Stimulated activated CD8-positive, alpha-beta memory T cell treated with anti-CD3 and anti-CD28 coated beads, Interleukin-12 subunit alpha, Interleukin-12 subunit beta, amount 100 ng/mL, for 24 hours (primary cell): ENCODE results near the gene WNT3A.
"Not testable (repeated sequence)": the region's sequence is repeated elsewhere in the genome, so short reads cannot be mapped to it uniquely, and the experiment has no call there.

Source experiments
- DNase-seq: peaks from one replicate; pipeline ENCODE4 v3.0.0-alpha.2; 2020; ENCODE audit errors: extremely low read depth

WNT3A gene, protein sequence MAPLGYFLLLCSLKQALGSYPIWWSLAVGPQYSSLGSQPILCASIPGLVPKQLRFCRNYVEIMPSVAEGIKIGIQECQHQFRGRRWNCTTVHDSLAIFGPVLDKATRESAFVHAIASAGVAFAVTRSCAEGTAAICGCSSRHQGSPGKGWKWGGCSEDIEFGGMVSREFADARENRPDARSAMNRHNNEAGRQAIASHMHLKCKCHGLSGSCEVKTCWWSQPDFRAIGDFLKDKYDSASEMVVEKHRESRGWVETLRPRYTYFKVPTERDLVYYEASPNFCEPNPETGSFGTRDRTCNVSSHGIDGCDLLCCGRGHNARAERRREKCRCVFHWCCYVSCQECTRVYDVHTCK

DNA sequence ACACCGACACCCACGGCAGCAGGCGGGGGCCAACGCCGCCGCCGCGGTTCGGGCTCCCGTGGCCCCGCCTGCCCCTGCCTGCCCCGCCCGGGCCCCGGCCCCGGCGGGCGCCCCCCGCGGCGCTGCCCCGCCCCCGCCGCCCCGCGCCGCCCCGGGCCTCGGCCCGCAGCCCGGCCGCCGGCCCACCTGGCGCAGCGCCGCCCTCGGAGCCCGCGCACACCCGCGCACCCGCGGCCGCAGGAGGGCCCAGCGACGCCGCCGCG is at the start of gene WNT3A:
Gene WNT3A, plus strand, starts transcription at position 213 of the 263 bp plus-strand sequence. CDS start 131 bp downstream, outside the sequence.
- no peak for DNase-seq

DNA sequence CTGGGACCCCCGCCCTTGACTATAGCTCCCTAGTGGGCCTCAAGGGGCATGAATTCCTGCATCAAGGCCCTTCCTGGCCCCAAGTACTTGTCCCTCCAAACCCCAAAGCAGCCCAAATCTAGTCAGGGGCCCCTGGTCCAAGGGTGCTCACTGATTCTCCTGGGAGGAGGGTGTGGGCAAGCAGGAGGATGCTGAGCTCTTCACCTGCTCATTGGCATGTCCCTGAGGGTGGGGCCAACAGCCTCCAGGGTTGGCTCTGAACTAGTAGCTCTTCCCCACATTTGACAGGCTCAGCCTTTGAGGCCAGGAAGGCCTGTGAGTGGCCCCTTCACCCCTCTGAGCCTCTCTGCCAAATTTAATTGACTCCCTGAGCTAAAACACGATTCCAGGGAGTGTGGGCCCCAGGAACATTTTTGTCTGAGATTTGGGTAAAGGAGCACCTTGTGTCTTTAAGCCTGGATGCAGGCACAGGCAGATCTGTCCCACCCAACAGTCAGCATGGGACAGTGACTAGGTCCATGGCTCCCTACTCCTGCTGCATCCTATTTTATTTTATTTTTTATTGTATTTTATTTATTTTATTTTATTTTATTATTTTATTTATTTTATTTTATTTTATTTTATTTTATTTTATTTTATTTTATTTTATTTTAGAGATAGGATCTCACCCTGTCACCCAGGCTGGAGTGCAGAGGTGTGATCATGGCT is 48.0 kb upstream of the WNT3A start:
- no peak for DNase-seq

DNA sequence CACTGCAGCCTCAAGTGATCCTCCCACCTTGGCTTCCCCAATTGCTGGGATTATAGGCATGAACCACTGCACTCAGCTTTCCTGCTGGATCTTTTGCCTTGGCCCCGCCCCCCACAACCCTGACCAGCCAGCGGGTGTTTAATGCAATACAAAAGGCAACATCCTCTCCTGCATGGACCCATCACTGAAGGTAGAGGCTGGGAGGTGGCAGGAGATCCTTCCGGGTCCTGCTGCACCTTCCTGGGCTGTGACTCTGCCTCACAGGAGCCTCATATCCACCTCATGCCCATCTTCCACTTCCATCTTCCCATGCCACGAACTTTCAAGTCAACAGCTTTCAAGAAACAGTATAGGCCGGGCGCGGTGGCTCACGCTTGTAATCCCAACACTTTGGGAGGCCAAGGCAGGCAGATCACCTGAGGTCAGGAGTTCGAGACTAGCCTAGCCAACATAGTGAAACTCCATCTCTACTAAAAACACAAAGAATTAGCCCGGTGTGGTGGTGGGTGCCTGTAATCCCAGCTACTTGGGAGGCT is 47.4 kb upstream of the WNT3A start:
- no peak for DNase-seq

DNA sequence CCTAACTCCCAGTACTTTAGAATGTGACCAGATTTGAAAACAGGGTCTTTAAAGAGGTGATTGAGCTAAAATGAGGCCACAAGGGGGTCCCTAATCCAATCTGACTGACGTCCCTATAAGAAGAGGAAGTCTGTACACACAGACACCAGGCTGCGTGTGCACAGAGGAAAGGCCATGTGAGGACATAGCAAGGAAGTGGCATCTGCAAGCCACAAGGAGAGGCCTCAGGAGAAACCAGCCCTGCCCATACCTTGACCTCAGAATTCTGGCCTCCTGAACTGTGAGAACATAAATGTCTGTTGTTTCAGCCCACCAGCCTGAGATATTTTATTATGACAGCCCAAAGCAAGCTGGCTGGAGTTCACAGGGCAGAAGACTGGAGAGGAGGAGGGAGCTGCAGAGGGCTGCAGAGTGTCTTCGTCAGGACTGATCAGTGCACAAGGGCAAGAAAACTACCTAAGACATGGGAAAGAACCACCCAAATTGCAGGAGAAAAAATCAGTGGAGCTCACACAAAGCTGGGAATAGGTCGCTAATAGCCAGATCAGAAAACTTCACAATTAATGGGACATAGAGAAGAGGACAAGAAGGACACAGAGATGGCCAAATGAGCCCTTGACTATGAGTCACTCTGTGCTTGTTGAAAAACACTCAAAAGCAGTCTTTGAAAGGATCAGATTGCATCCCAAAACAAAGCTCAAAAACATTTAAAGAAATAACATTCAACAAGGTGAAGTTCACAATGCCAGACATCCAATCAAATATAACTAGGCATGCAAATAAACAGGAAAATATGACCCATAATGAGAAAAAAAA is 44.9 kb upstream of the WNT3A start:
- no peak for DNase-seq

DNA sequence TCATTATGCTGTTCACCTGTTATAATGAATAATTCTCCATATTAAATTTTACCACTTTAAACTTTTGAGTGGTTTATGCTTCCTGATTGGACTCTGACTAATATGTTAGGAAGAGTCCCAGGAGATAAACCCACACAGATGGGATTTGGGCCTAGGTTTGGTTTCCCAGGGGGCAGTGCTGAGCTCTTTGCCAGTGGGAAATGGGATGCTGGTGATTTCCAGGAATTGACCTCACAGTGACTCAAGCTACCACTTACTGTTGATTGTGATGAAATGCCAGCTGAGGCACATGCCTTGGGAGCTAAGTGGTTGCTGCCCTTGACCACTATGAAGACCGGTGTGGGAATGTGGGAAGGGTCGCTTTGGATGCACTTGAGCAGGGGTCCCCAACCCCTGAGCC is 40.1 kb upstream of the WNT3A start:
- DNase-seq = not testable (repeated sequence)

DNA sequence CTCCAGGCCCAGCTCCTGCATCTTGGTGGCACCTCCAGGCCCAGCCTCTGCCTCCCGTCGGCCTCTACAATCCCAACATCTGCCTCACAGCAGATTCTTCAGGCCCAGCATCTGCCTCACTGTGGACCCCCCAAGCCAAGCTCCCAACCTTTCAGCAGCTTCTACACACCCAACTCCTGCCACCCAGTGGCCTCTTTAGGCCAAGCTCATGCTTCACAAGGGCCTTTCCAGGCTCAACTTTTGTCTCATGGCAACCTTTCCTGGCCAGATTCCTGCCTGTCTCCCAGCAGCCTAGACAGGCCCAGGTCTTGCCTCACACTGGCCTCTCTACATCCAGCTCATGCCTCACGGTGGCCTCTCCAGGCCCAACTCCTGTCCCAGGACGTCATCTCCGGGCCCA is 39.0 kb upstream of the WNT3A start:
- not testable (repeated sequence) for DNase-seq

DNA sequence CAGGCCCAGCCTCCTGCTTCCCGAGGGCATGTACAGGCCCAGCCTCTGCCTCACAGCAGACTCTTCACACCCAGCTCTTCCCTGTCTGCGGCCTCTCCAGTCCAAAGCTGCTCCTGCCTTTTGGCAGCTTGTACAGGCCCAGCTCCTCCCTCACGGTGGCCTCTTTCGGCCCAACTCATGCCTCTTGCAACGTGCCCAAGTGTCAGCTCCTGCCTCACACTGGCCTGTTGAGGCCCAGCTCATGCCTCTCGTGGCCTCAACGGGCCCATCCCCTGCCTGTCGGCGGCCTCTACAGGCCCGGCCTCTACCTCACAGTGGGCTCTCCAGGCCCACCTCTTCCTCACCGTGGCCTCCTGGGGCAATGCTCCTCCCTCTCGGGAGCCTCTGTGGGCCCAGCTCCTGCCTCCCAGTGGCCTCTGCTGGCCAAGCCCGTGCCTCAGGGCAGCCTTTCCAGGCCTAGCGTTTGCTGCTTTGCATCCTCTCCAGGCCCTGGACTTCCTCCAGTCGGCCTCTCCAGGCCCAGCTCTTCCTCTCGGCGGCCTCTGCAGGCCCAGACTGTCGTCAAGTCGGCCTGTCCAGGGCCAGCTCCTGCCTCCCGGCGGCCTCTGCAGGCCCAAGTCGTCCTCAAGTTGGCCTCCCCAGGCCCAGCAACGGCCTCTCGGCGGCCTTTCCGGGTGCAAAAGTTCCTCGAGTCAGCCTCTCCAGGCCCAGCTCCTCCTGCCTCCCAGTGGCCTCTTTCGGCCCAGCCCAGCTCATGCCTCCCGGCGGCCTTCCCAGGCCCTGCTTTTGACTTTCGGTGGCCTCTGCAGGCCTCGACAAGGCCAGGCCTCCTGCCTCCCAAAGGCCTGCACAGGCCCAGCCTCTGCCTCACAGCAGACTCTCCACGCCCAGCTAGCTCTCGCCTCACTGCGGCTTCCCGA is 36.5 kb upstream of the WNT3A start:
- not testable (repeated sequence) for DNase-seq

DNA sequence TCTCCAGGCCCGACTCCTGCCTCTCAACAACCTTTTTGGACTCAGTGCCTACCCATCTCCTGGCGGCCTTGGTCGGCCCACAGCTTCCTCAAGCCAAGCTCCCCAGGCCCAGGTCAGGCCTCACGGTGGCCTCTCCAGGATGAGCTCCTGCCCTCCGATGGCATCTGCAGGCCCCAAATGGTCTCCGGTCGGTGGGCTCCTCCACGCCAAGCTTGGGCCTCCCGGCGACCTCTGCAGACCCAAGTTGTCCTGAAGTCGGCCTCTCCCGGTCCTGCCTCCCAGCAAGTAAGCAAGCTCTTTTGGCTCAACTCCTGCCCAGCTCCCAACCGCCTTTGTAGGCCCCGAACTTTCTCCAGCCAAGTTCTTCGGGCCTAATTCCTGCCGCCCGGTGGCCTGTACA is 35.6 kb upstream of the WNT3A start:
- DNase-seq = not testable (repeated sequence)

DNA sequence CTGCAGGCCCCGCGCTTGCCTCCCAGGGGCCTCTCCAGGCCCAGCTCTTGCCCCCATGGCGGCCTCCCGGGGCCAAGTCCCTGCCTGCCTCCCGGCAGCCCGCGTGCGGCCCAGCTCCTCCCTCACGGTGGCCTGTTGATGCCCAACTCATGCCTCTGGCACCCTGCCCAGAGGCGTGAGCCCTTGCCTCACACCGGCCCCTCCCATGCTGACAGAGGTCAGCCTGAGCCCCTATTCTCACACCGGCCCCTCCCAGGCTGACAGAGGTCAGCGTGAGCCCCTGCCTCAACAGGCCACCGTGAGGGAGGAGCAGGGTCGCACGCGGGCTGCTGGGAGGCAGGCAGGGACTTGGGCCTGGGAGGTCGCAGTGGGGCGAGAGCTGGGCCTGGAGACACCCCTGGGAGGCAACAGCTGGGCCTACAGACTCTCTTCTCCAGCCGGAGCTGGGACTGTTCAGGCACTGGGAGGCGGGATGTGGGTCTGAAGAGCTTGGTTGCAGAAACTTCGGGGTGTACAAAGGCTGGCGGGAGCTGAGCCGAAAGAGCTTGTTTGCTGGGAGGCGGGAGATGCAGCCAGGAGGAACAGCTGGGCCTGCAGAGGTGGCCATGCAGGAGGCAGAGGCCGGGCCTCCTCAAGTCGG is 35.0 kb upstream of the WNT3A start:
- DNase-seq = not testable (repeated sequence)

DNA sequence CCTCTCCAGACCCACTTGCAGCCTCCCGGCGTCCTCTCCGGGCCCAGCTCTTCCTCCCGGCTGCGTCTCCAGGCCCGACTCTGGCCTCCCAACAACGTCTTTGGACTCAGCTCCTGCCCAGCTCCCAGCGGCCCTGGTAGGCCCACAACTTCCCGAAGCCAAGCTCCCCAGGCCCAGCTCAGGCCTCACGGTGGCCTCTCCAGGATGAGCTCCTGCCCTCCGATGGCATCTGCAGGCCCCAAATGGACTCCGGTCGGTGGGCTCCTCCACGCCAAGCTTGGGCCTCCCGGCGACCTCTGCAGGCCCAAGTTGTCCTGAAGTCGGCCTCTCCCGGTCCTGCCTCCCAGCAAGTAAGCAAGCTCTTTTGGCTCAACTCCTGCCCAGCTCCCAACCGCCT is 34.5 kb upstream of the WNT3A start:
- not testable (repeated sequence) for DNase-seq

DNA sequence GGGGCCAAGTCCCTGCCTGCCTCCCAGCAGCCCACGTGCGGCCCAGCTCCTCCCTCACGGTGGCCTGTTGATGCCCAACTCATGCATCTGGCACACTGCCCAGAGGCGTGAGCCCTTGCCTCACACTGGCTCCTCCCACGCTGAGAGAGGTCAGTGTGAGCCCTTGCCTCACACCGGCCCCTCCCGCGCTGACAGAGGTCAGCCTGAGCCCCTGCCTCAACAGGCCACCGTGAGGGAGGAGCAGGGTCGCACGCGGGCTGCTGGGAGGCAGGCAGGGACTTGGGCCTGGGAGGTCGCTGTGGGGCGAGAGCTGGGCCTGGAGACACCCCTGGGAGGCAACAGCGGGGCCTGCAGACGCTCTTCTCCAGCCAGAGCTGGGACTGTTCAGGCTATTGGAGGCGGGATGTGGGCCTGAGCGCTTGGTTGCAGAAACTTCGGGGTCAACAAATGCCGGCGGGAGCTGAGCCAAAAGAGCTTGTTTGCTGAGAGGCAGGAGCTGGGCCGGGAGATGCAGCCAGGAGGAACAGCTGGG is 33.9 kb upstream of the WNT3A start:
- DNase-seq = not testable (repeated sequence)

DNA sequence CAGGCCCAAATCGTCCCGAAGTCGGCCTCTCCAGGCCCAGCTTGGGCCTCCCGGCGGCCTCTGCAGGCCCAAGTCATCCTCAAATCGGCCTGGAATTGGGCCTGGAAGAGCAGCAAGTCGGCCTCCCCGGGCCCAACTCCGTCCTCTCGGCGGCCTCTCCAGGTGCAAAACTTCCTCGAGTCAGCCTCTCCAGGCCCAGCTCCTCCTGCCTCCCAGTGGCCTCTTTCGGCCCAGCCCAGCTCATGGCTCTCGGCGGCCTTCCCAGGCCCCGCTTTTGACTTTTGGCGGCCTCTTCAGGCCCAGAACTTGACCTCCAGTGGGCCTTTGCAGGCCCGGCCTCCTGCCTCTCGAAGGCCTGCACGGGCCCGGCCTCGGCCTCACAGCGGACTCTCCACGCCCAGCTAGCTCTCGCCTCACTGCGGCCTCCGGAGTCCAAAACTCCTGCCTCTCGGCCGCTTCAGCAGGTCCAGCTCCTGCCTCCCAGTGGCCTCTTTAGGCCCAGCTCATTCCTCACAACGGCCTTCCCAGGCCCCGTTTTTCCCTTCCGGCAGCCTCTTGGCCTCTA is 33.0 kb upstream of the WNT3A start:
- DNase-seq = not testable (repeated sequence)

DNA sequence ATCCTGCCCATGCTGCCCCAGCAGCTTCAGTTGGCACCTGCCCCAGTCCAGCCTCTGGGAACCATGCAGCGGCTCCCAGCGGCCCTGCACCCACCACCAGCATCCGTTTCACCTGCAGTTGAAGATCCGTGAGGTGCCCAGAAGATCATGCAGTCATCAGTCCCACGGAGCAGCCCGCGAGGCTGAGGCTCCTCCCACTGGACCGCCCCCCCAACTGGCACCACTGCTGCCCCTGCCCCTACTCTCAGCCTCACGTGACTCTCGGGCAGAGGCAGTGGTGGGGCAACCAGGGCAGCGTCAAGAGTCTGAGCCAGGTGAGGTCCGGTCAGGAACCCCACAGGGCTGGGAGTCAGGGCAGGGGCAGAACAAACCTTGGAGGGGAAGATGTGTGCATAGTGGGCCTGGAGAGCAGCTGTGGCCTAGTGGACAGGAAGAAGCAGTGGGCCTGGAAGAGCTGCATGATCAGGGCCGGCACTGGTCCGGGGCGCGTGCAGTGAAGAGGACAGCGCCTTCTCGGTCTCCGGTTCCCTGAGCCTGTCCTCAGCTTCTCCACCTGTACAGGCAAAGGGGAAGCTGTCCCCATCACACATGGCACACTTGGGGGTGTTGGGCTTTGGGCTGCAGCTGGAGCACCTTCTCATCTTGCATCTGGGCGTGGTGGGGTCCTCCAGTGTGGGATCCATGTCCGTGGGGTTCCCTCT is 31.1 kb upstream of the WNT3A start:
- DNase-seq = not testable (repeated sequence)

DNA sequence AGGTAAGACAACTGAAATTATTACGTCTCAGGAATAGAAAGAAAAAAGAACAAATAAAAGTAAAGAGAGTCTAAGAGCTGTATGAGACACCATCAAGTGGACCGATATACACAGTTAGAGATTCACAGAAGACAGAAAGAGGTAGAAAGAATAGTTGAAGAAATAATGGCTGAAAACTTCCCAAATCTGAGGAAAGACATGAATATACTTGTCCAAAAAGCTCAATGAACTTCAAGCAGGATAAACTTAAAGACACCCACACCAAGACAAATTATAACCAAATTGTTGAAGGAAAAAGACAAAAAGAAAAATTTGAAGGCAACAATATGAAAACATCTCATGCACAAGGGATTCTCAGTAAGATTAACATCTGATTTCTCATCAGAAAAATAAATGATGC is 19.6 kb upstream of the WNT3A start:
- DNase-seq = no peak

DNA sequence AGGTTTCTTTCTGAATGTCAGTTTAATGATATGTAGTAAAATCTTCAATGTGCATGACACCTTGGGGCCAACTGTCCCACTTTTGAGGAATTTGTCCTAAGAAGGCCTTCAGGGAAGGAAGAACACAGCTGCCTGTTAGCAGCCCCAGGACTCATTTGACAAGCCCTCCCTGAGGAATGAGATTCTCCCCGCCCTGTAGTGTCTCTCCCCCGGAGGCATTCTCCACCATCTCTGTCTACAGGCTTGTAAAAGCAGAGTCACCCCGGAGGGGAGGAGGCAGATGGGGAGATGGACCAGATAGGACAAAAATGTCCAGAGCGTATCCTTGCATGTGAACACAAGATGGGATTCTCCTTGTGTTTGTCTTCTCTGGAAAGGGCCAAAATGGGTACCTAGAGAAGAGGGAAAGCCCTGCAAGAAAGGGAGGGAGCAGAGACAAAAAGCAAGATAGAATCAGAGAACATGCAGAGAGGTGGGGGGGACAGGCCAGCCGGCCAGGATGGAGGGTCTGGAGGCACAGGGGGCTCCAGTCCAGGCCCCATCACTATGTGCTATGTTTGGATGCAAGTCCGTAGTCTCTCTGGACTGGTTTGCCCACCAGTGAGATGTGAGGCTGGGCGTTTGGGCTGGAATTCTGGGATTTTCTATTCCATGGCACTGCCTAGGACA is 12.0 kb upstream of the WNT3A start:
- no peak for DNase-seq

DNA sequence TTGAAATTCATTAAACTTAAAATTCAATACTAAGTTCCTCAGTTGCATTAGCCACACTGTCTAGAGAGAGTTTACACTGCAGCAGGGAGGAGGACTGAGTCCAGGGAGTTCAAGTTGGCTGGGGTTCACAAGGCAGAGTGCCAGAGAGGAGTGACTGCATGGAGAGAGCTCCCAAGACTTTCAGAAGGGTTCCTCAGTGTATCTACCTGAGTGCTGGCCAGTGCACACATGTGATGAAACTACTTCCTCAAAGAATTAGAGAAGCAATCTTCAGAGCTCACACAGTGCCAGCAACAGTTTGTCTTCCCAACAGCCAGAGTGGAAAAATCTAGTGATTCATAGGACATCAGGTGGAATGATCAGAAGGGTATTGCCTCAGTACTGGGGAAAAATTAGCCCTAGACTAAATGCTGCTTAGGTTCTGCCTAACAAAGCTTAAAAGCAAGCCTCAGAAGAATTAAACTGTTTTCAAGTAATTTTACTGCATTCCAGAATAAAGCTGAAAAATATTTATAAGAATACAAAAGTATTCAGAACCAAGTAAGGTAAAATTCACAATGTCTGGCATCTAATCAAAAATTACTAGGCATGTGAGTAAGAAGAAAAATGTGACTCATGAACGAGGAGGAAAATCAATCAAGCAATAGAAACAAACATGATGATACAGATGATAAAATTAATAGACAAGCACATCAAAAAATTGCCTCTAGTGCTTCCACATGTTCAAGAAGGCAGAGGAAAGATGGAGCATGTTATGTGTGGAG is 10.4 kb upstream of the WNT3A start:
- no peak for DNase-seq

DNA sequence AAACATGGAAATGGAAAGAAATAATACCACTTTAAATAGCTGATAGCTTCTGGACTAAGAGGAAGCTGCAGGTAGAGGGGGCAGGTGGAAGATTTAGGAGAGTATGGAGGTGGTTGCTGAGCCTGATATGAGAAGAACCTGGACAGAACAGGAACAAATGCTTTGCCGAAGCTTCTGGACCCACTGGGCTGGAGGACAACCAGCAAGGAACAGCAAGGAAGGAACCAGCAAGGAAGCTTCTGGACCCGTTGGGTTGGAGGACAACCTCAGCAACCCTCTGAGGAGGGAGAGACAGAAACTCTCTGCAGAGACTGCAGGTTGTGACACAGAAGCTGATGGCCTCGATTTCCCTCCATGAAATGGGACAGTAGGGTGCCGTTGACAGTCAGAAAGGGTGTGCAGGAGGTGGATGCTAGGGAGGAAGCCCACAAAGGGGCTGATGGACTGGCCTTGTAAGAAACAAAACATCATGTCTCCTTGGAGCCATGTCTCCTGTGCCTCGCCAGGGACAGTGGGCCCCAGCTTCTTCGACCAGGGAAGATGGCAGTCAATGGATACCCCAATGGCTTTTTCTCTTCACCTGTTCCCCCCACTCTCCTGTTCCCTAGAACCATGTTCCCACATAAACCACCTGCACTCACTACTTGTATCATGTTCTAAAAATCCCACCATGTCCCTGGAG is 8.3 kb upstream of the WNT3A start:
- DNase-seq = no peak
